GM12878 (cell line): ENCODE measurements around the gene PML. TPM values are rescaled to one million over a fixed set of nuclear protein-coding genes. Genes with fewer than 3 reads are reported as not detected.

Experiments
- ATAC-seq: fragments of 200-7000 bp; cut with Tn5 transposase; 3 replicates; pipeline ENCODE4 v1.9.1; 2020; ENCODE audit warnings: mild to moderate bottlenecking, moderate library complexity
- BruUV-seq: library from RNA; stranded (reverse); fragments of 400-500 nt; replicated peaks from 2 replicates; lab custom pipeline; 2021; lab: Mats Ljungman, UMichigan
- CTCF ChIA-PET: fragments of 300-600 bp; sonication (Branson Sonifier 250); formaldehyde crosslinking; extraction: SDS; loops from one replicate; lab custom pipeline; 2021; ENCODE audit warnings: inconsistent platforms; lab: Yijun Ruan, JAX
- POLR2A ChIA-PET: fragments of 350-600 bp; formaldehyde crosslinking; extraction: SDS; loops from one replicate; lab custom pipeline; 2021; ENCODE audit warnings: inconsistent platforms; lab: Charles Lee
- RAD21 ChIA-PET: fragments of 300-600 bp; sonication (Branson Sonifier 250); formaldehyde crosslinking; loops from one replicate; lab custom pipeline; 2023; ENCODE audit warnings: antibody characterized with exemption; ENCODE audit not compliant: unreplicated experiment; lab: Charles Lee
- SMC1A ChIA-PET: fragments of 300-600 bp; sonication (Branson Sonifier 250); formaldehyde crosslinking; loops from one replicate; lab custom pipeline; 2023; ENCODE audit not compliant: unreplicated experiment, uncharacterized antibody; lab: Charles Lee
- DNase-seq: peaks from one replicate; pipeline ENCODE4 v3.0.0-alpha.2; 2011; ENCODE audit warnings: low read depth, low spot score
- FAIRE-seq: peaks from 3 replicates; lab custom pipeline; 2011; peaks lifted over from hg19 to GRCh38; lab: Jason Lieb, UNC
- H2AFZ ChIP-seq: 2 replicates; pipeline ENCODE4 v1.6.0; 2011; ENCODE audit warnings: low read depth, low read length, control low read depth; ENCODE audit not compliant: control insufficient read depth
- H3K27ac ChIP-seq: 2 replicates; pipeline ENCODE4 v1.5.1; 2011; ENCODE audit warnings: control low read depth; ENCODE audit not compliant: control insufficient read depth, insufficient read depth
- H3K27me3 ChIP-seq, 2 experiments: replicated peaks in 1 of 2; 2 replicates each; pipeline versions ENCODE4 v1.6.0 to v1.6.1; 2011; ENCODE audit warnings: low read length in 1 of 2; ENCODE audit not compliant: control insufficient read depth in 2 of 2, insufficient read depth in 2 of 2
- H3K36me3 ChIP-seq, 2 experiments: 2 replicates each; pipeline ENCODE4 v1.5.1; 2011; ENCODE audit warnings: low read length in 1 of 2; ENCODE audit not compliant: control insufficient read depth in 2 of 2, insufficient read depth in 2 of 2
- H3K4me1 ChIP-seq: 2 replicates; pipeline ENCODE4 v1.6.1; 2011; ENCODE audit warnings: mild to moderate bottlenecking, low read length, moderate library complexity, mixed read lengths; ENCODE audit not compliant: control insufficient read depth, insufficient read depth
- H3K4me2 ChIP-seq: 2 replicates; pipeline ENCODE4 v1.6.0; 2011; ENCODE audit warnings: control low read depth; ENCODE audit not compliant: control insufficient read depth, insufficient read depth
- H3K4me3 ChIP-seq: fragments of 200-600 bp; sonication (generic); 2 replicates; pipeline ENCODE4 v1.5.1; 2016
- H3K79me2 ChIP-seq: 2 replicates; pipeline ENCODE4 v1.6.0; 2011; ENCODE audit warnings: low read length; ENCODE audit not compliant: control insufficient read depth, insufficient read depth
- H3K9ac ChIP-seq: 2 replicates; pipeline ENCODE4 v1.8.0; 2011; ENCODE audit warnings: low read length, control low read depth, mixed read lengths; ENCODE audit not compliant: control insufficient read depth, insufficient read depth
- H3K9me3 ChIP-seq: replicated peaks from 3 replicates; pipeline ENCODE4 v1.5.1; 2011; ENCODE audit warnings: mild to moderate bottlenecking, low read length; ENCODE audit not compliant: control insufficient read depth, insufficient read depth
- H4K20me1 ChIP-seq: 2 replicates; pipeline ENCODE4 v1.6.0; 2011; ENCODE audit not compliant: control insufficient read depth, insufficient read depth
- ATF3 ChIP-seq: IDR thresholded peaks from 2 replicates; pipeline ENCODE4 v1.6.1; 2011; ENCODE audit warnings: low read depth, mild to moderate bottlenecking, low read length, moderate library complexity, borderline replicate concordance; ENCODE audit errors: extremely low read depth
- CTCF ChIP-seq, 3 experiments: IDR thresholded peaks in 2 of 3; conservative IDR thresholded peaks in 1 of 3; 2 replicates each; pipeline ENCODE4 v1.5.1; 2011; ENCODE audit warnings: low read depth in 3 of 3, low read length in 3 of 3, mild to moderate bottlenecking in 3 of 3, control low read depth in 2 of 3, moderate library complexity in 2 of 3, inconsistent platforms in 1 of 3, mixed read lengths in 1 of 3; ENCODE audit not compliant: control insufficient read depth in 2 of 3, insufficient read depth in 1 of 3; ENCODE audit errors: extremely low read depth in 1 of 3
- ETV6 ChIP-seq, 2 experiments: fragments of 450-650 bp in 1 of 2; IDR thresholded peaks in 1 of 2; conservative IDR thresholded peaks in 1 of 2; 2 replicates each; pipeline ENCODE4 v1.6.1; 2014; ENCODE audit warnings: antibody characterized with exemption in 1 of 2, borderline replicate concordance in 1 of 2, low read depth in 1 of 2, mild to moderate bottlenecking in 1 of 2, moderate library complexity in 1 of 2
- IKZF2 ChIP-seq, 2 experiments: fragments of 450-650 bp; IDR thresholded peaks; 2 replicates each; pipeline ENCODE4 v1.6.1; 2017; ENCODE audit warnings: mild to moderate bottlenecking in 2 of 2, moderate library complexity in 2 of 2
- POU2F2 ChIP-seq: IDR thresholded peaks from 3 replicates; pipeline ENCODE4 v1.6.1; 2011; ENCODE audit warnings: low read depth, mild to moderate bottlenecking, low read length, borderline replicate concordance
- WGBS: methylation state at CpG from one replicate; pipeline ENCODE4 v1.1.6; 2016; ENCODE audit warnings: low lambda C conversion rate; ENCODE audit not compliant: insufficient replicate concordance, insufficient coverage; ENCODE audit errors: missing lambda C conversion rate; 5-methylcytosine and 5-hydroxymethylcytosine counted together
- in situ Hi-C: fragments of 300-500 bp; cut with MboI; formaldehyde crosslinking; loops from 9 replicates; pipeline ENCODE4 v1.14.3; 2018; ENCODE audit warnings: mixed read lengths
- intact Hi-C: fragments of 100-400 bp; cut with micrococcal nuclease; formaldehyde crosslinking; loops from one replicate; pipeline ENCODE4 v1.14.2; 2022; ENCODE audit not compliant: unreplicated experiment
- polyA plus RNA-seq, 11 experiments: library from polyadenylated mRNA; depleted of rRNA in 4 of 11; unstranded in 6 of 11; stranded (reverse) in 5 of 11; fragments of >200 nt; fragmentation: Nextera tagmentation in 4 of 11; fragmentation: Illumina TruSeq in 1 of 11; extraction: Ambion mirVana in 4 of 11; extraction: Trizol in 1 of 11; gene quantifications; 1 replicate in 1 of 11; 2 replicates in 10 of 11; pipeline versions ENCODE4 v1.2.1 to v1.2.3, GENCODE V29; 2011 to 2016; ENCODE audit warnings: inconsistent platforms in 2 of 11, missing spikeins in 2 of 11, low read depth in 1 of 11
- total RNA-seq, 4 experiments: library from RNA; depleted of rRNA in 3 of 4; stranded (reverse); fragments of >200 nt in 3 of 4; fragmentation: Illumina TruSeq in 1 of 4; extraction: Trizol in 1 of 4; gene quantifications; 2 replicates each; pipeline versions ENCODE4 v1.2.1 to v1.2.3, GENCODE V29; 2013 to 2021

PML gene
- total and polyA plus RNA-seq, 10 of the 15 experiments (the other 5 are each of a cell fraction or from before 2014, with no cell fraction given), result 8.5 to 95.5 (median 30.8) TPM

GRCh38 chr15:74041777-74042435, 47.4 kb downstream of the PML start:
- H3K4me1 ChIP-seq, result no peaks in the 10 kb centered on the region
- WGBS, result 86% methylated on average over 8 of the region's 8 CpGs
- intact Hi-C loops, result no loop called here
- CTCF ChIA-PET, result interaction anchor here (0.5 to 2.4 kb wide), 5 partner anchors 11 to 91 kb away, joined by 3 to 8 read pairs (median 4); no protein-coding TSS in a partner anchor
- no peak for FAIRE-seq
- no peaks in the 10 kb centered on the region for H3K9me3 ChIP-seq
- H4K20me1 ChIP-seq, result no peaks in the 10 kb centered on the region; the same call in 1 of the 2 replicates
- no peak overlapping the region for H3K27ac ChIP-seq
- SMC1A ChIA-PET, result interaction anchor here (1.8 kb wide), 1 partner anchor 69 kb away, joined by 7 read pairs; no protein-coding TSS in a partner anchor
- POLR2A ChIA-PET, result no interaction called here
- peaks cover 3 to 5% of the 10 kb centered on the region in 2 experiments; a peak in 3 of 4 replicates for H3K36me3 ChIP-seq
- H3K79me2 ChIP-seq, result no peaks in the 10 kb centered on the region
- RAD21 ChIA-PET, result no interaction called here
- TF ChIP-seq POU2F2, result no peak
- TF ChIP-seq, all 136 proteins: peak for 0
- in situ Hi-C loops, result no loop called here
- Histone ChIP-seq H3K27me3 (no peaks in the 10 kb centered on the region), H3K4me3 (no peak overlapping the region), H3K4me2 (no peak overlapping the region), H2AFZ (no peak overlapping the region), H3K9ac (no peak overlapping the region)
- BruUV-seq, result no TSS peak
- ATAC-seq (no peak), DNase-seq (no peak)

GRCh38 chr15:74042603-74043424, 48.3 kb downstream of the PML start:
- no peaks in the 10 kb centered on the region for H3K9me3 ChIP-seq
- 78% methylated on average over 11 of the region's 11 CpGs for WGBS
- no peak overlapping the region for H3K27ac ChIP-seq
- no peak overlapping the region for H3K9ac ChIP-seq
- no peak overlapping the region for H3K4me2 ChIP-seq
- SMC1A ChIA-PET, result interaction anchor here (0.6 kb wide), 1 partner anchor 667 kb away, joined by 3 read pairs; no protein-coding TSS in a partner anchor
- in situ Hi-C loops, result no loop called here
- no peaks in the 10 kb centered on the region for H3K4me1 ChIP-seq
- no peaks in the 10 kb centered on the region; a peak in 1 of 4 replicates for H3K36me3 ChIP-seq
- RAD21 ChIA-PET, result interaction anchor here (1.8 kb wide), 1 partner anchor 70 kb away, joined by 7 read pairs; no protein-coding TSS in a partner anchor
- no TSS peak for BruUV-seq
- POLR2A ChIA-PET, result no interaction called here
- no peak for DNase-seq
- CTCF ChIA-PET, result interaction anchor here (1.5 to 3.6 kb wide), 4 partner anchors 11 to 70 kb away, joined by 4 to 20 read pairs (median 10); no protein-coding TSS in a partner anchor
- no peak for ATAC-seq
- no peak for FAIRE-seq
- no peaks in the 10 kb centered on the region for H3K79me2 ChIP-seq
- H3K4me3 ChIP-seq, result no peak overlapping the region
- no peak overlapping the region for H2AFZ ChIP-seq
- intact Hi-C loops, result no loop called here
- H4K20me1 ChIP-seq, result no peaks in the 10 kb centered on the region; the same call in 1 of the 2 replicates
- H3K27me3 ChIP-seq, result no peaks in the 10 kb centered on the region
- TF ChIP-seq CTCF (IDR thresholded peaks at IDR 0.05 in 2 of 3, conservative IDR thresholded peaks at IDR 0.05 in 1 of 3; ENCODE audit: control insufficient read depth in 2 of 3, extremely low read depth in 1 of 3, insufficient read depth in 1 of 3, low read depth in 3 of 3, low read length in 3 of 3) (no peak), IKZF2 (IDR thresholded peaks at IDR 0.05) (no peak), ATF3 (no peak), ETV6 (conservative IDR thresholded peaks at IDR 0.05 in 1 of 2, IDR thresholded peaks at IDR 0.05 in 1 of 2; ENCODE audit: borderline replicate concordance in 1 of 2, low read depth in 1 of 2) (no peak)
